ENCODE measurements around the gene GALNT2.

GALNT2 gene

GRCh38 chr1:230185076-230186001, 118.3 kb downstream of the GALNT2 start:
- Histone ChIP-seq H3K23ac (ENCODE audit: low read depth, low read length, poor library complexity) (no peak overlapping the region), H3K14ac (ENCODE audit: low read length) (no peak overlapping the region), H3K79me1 (ENCODE audit: low read depth, low read length) (no peaks in the 10 kb centered on the region), H3K4me1 (ENCODE audit: control insufficient read depth in 2 of 2, insufficient read depth in 1 of 2, low read depth in 1 of 2, low read length in 2 of 2) (peaks cover 0 to 7% of the 10 kb centered on the region in 2 donors), H2BK120ac (ENCODE audit: low read depth, low read length) (no peak overlapping the region), H2AFZ (ENCODE audit: low read length) (no peak overlapping the region), H3K4me3 (ENCODE audit: low read length in 2 of 2) (no peak overlapping the region), H3K9me3 (replicated peaks in 1 of 2; ENCODE audit: control insufficient read depth in 2 of 2, insufficient read depth in 1 of 2, low read depth in 1 of 2, low read length in 2 of 2) (peaks cover 3 to 16% of the 10 kb centered on the region in 2 donors), H2AK5ac (ENCODE audit: low read depth, low read length) (no peak overlapping the region), H2BK5ac (ENCODE audit: low read length) (no peak overlapping the region), H2BK12ac (ENCODE audit: low read length) (no peak overlapping the region), H3K4me2 (ENCODE audit: insufficient read depth, low read length, poor library complexity, severe bottlenecking) (no peak overlapping the region), H3K36me3 (replicated peaks in 1 of 2; ENCODE audit: control insufficient read depth in 2 of 2, insufficient read depth in 2 of 2, low read length in 2 of 2) (peaks cover 0 to 7% of the 10 kb centered on the region in 2 donors), H2BK15ac (ENCODE audit: low read length) (no peak overlapping the region), H3K4ac (ENCODE audit: low read length) (no peak overlapping the region), H4K91ac (ENCODE audit: low read depth, low read length, poor library complexity) (no peak overlapping the region), H4K8ac (ENCODE audit: low read depth, low read length) (no peak overlapping the region), H3K18ac (ENCODE audit: low read length) (no peak overlapping the region), H3K9ac (ENCODE audit: low read depth, low read length, poor library complexity) (no peak overlapping the region), H3K27ac (replicated peaks; ENCODE audit: low read length) (no peak overlapping the region), H3K27me3 (ENCODE audit: control insufficient read depth in 3 of 3, insufficient read depth in 3 of 3, low read depth in 1 of 3, low read length in 3 of 3) (no peaks in the 10 kb centered on the region)
- no peak for DNase-seq (ENCODE audit: low spot score)
- no CpG with 5 or more reads among the region's 10 CpGs for WGBS, 2 donors (ENCODE audit: extremely low coverage in 2 of 2, insufficient read length in 2 of 2, insufficient replicate concordance in 1 of 2)

GRCh38 chr1:230186003-230186863, 119.2 kb downstream of the GALNT2 start:
- Histone ChIP-seq H3K14ac (ENCODE audit: low read length) (no peak overlapping the region), H2BK12ac (ENCODE audit: low read length) (no peak overlapping the region), H2AFZ (ENCODE audit: low read length) (no peak overlapping the region), H3K27me3 (ENCODE audit: control insufficient read depth in 3 of 3, insufficient read depth in 3 of 3, low read depth in 1 of 3, low read length in 3 of 3) (no peaks in the 10 kb centered on the region), H2BK5ac (ENCODE audit: low read length) (no peak overlapping the region), H2BK15ac (ENCODE audit: low read length) (no peak overlapping the region), H4K8ac (ENCODE audit: low read depth, low read length) (no peak overlapping the region), H3K9ac (ENCODE audit: low read depth, low read length, poor library complexity) (no peak overlapping the region), H3K36me3 (replicated peaks in 1 of 2; ENCODE audit: control insufficient read depth in 2 of 2, insufficient read depth in 2 of 2, low read length in 2 of 2) (peaks cover 0 to 7% of the 10 kb centered on the region in 2 donors), H3K4me2 (ENCODE audit: insufficient read depth, low read length, poor library complexity, severe bottlenecking) (no peak overlapping the region), H3K79me1 (ENCODE audit: low read depth, low read length) (no peaks in the 10 kb centered on the region), H2BK120ac (ENCODE audit: low read depth, low read length) (no peak overlapping the region), H3K27ac (replicated peaks; ENCODE audit: low read length) (no peak overlapping the region), H3K9me3 (replicated peaks in 1 of 2; ENCODE audit: control insufficient read depth in 2 of 2, insufficient read depth in 1 of 2, low read depth in 1 of 2, low read length in 2 of 2) (peaks cover 3 to 16% of the 10 kb centered on the region in 2 donors), H4K91ac (ENCODE audit: low read depth, low read length, poor library complexity) (no peak overlapping the region), H2AK5ac (ENCODE audit: low read depth, low read length) (no peak overlapping the region), H3K4me1 (ENCODE audit: control insufficient read depth in 2 of 2, insufficient read depth in 1 of 2, low read depth in 1 of 2, low read length in 2 of 2) (peaks cover 0 to 7% of the 10 kb centered on the region in 2 donors), H3K4me3 (ENCODE audit: low read length in 2 of 2) (no peak overlapping the region), H3K23ac (ENCODE audit: low read depth, low read length, poor library complexity) (no peak overlapping the region), H3K4ac (ENCODE audit: low read length) (no peak overlapping the region), H3K18ac (ENCODE audit: low read length) (no peak overlapping the region)
- no CpG with 5 or more reads among the region's 9 CpGs for WGBS, 2 donors (ENCODE audit: extremely low coverage in 2 of 2, insufficient read length in 2 of 2, insufficient replicate concordance in 1 of 2)
- DNase-seq (ENCODE audit: low spot score): no peak

- peaks cover 0 to 7% of the 10 kb centered on the region in 2 donors for H3K36me3 ChIP-seq (replicated peaks in 1 of 2; ENCODE audit: control insufficient read depth in 2 of 2, insufficient read depth in 2 of 2, low read length in 2 of 2)
- no peak overlapping the region for H3K23ac ChIP-seq (ENCODE audit: low read depth, low read length, poor library complexity)
- H2BK5ac ChIP-seq (ENCODE audit: low read length): no peak overlapping the region
- H3K4me2 ChIP-seq (ENCODE audit: insufficient read depth, low read length, poor library complexity, severe bottlenecking): no peak overlapping the region
- H3K14ac ChIP-seq (ENCODE audit: low read length): no peak overlapping the region
- no peak overlapping the region for H4K91ac ChIP-seq (ENCODE audit: low read depth, low read length, poor library complexity)
- no peak overlapping the region for H3K9ac ChIP-seq (ENCODE audit: low read depth, low read length, poor library complexity)
- H3K4me1 ChIP-seq (ENCODE audit: control insufficient read depth in 2 of 2, insufficient read depth in 1 of 2, low read depth in 1 of 2, low read length in 2 of 2): peaks cover 0 to 7% of the 10 kb centered on the region in 2 donors
- no peak overlapping the region for H2BK12ac ChIP-seq (ENCODE audit: low read length)
- H3K27me3 ChIP-seq (ENCODE audit: control insufficient read depth in 3 of 3, insufficient read depth in 3 of 3, low read depth in 1 of 3, low read length in 3 of 3): no peaks in the 10 kb centered on the region
- no peak overlapping the region for H3K18ac ChIP-seq (ENCODE audit: low read length)
- H2AFZ ChIP-seq (ENCODE audit: low read length): no peak overlapping the region
- H4K8ac ChIP-seq (ENCODE audit: low read depth, low read length): no peak overlapping the region
- H3K79me1 ChIP-seq (ENCODE audit: low read depth, low read length): no peaks in the 10 kb centered on the region
- no peak overlapping the region for H3K4me3 ChIP-seq (ENCODE audit: low read length in 2 of 2)
- H3K4ac ChIP-seq (ENCODE audit: low read length): no peak overlapping the region
- WGBS, 2 donors (ENCODE audit: extremely low coverage in 2 of 2, insufficient read length in 2 of 2, insufficient replicate concordance in 1 of 2): no CpG with 5 or more reads among the region's 4 CpGs
- H3K27ac ChIP-seq (replicated peaks; ENCODE audit: low read length): no peak overlapping the region
- no peak overlapping the region for H2AK5ac ChIP-seq (ENCODE audit: low read depth, low read length)
- no peak overlapping the region for H2BK120ac ChIP-seq (ENCODE audit: low read depth, low read length)
- DNase-seq (ENCODE audit: low spot score): no peak
- H2BK15ac ChIP-seq (ENCODE audit: low read length): no peak overlapping the region
- H3K9me3 ChIP-seq (replicated peaks in 1 of 2; ENCODE audit: control insufficient read depth in 2 of 2, insufficient read depth in 1 of 2, low read depth in 1 of 2, low read length in 2 of 2): peaks cover 3 to 16% of the 10 kb centered on the region in 2 donors
Observed at GRCh38 chr1:230186874-230187273, 119.8 kb downstream of the GALNT2 start.

GRCh38 chr1:230187290-230187689, 120.3 kb downstream of the GALNT2 start:
- H3K9ac ChIP-seq (ENCODE audit: low read depth, low read length, poor library complexity): no peak overlapping the region
- H4K8ac ChIP-seq (ENCODE audit: low read depth, low read length): no peak overlapping the region
- no peak overlapping the region for H2BK15ac ChIP-seq (ENCODE audit: low read length)
- H3K27me3 ChIP-seq (ENCODE audit: control insufficient read depth in 3 of 3, insufficient read depth in 3 of 3, low read depth in 1 of 3, low read length in 3 of 3): no peaks in the 10 kb centered on the region
- no peak overlapping the region for H3K14ac ChIP-seq (ENCODE audit: low read length)
- no peak overlapping the region for H2AFZ ChIP-seq (ENCODE audit: low read length)
- H3K4me1 ChIP-seq (ENCODE audit: control insufficient read depth in 2 of 2, insufficient read depth in 1 of 2, low read depth in 1 of 2, low read length in 2 of 2): peaks cover 0 to 7% of the 10 kb centered on the region in 2 donors
- peaks cover 0 to 7% of the 10 kb centered on the region in 2 donors for H3K36me3 ChIP-seq (replicated peaks in 1 of 2; ENCODE audit: control insufficient read depth in 2 of 2, insufficient read depth in 2 of 2, low read length in 2 of 2)
- H3K23ac ChIP-seq (ENCODE audit: low read depth, low read length, poor library complexity): no peak overlapping the region
- H2BK5ac ChIP-seq (ENCODE audit: low read length): no peak overlapping the region
- H3K18ac ChIP-seq (ENCODE audit: low read length): no peak overlapping the region
- WGBS, 2 donors (ENCODE audit: extremely low coverage in 2 of 2, insufficient read length in 2 of 2, insufficient replicate concordance in 1 of 2): no CpG with 5 or more reads among the region's 5 CpGs
- no peak overlapping the region for H2AK5ac ChIP-seq (ENCODE audit: low read depth, low read length)
- no peak overlapping the region for H3K4me3 ChIP-seq (ENCODE audit: low read length in 2 of 2)
- no peak overlapping the region for H2BK12ac ChIP-seq (ENCODE audit: low read length)
- peaks cover 3 to 16% of the 10 kb centered on the region in 2 donors for H3K9me3 ChIP-seq (replicated peaks in 1 of 2; ENCODE audit: control insufficient read depth in 2 of 2, insufficient read depth in 1 of 2, low read depth in 1 of 2, low read length in 2 of 2)
- no peak overlapping the region for H3K4me2 ChIP-seq (ENCODE audit: insufficient read depth, low read length, poor library complexity, severe bottlenecking)
- no peaks in the 10 kb centered on the region for H3K79me1 ChIP-seq (ENCODE audit: low read depth, low read length)
- H2BK120ac ChIP-seq (ENCODE audit: low read depth, low read length): no peak overlapping the region
- H3K4ac ChIP-seq (ENCODE audit: low read length): no peak overlapping the region
- no peak overlapping the region for H3K27ac ChIP-seq (replicated peaks; ENCODE audit: low read length)
- DNase-seq (ENCODE audit: low spot score): no peak
- no peak overlapping the region for H4K91ac ChIP-seq (ENCODE audit: low read depth, low read length, poor library complexity)

Data from neuronal stem cell (in vitro differentiated cells).